SU-DHL-6 (cell line): ENCODE results near the gene TMEM252.

Source experiments
- H2AFZ ChIP-seq: fragments of 200-600 bp; sonication (generic); 2 replicates; pipeline ENCODE4 v1.6.1; 2014; ENCODE audit warnings: low read depth, mild to moderate bottlenecking, moderate library complexity, mixed read lengths, antibody characterized with exemption, low read length; ENCODE audit not compliant: severe bottlenecking
- H3F3A ChIP-seq: fragments of 200-600 bp; shearing (Covaris generic); 2 replicates; pipeline ENCODE4 v1.6.0; 2016; ENCODE audit warnings: antibody characterized with exemption, mild to moderate bottlenecking; ENCODE audit not compliant: insufficient read depth
- H3K27ac ChIP-seq: fragments of 200-600 bp; sonication (generic); 2 replicates; pipeline ENCODE4 v1.5.1; 2016; ENCODE audit warnings: low read depth, mild to moderate bottlenecking, low read length, moderate library complexity, mixed read lengths
- H3K27me3 ChIP-seq: fragments of 200-600 bp; sonication (generic), shearing (Covaris generic); 2 replicates; pipeline ENCODE4 v1.6.0; 2014; ENCODE audit warnings: mild to moderate bottlenecking, low read length
- H3K36me3 ChIP-seq: fragments of 200-600 bp; sonication (generic); 2 replicates; pipeline ENCODE4 v1.6.1; 2014; ENCODE audit warnings: mild to moderate bottlenecking, low read length, mixed read lengths
- H3K4me2 ChIP-seq: fragments of 300-600, 200-600 bp; shearing (Covaris generic), sonication (generic); 2 replicates; pipeline ENCODE4 v1.6.0; 2014; ENCODE audit warnings: low read length, low read depth, mild to moderate bottlenecking; ENCODE audit not compliant: poor library complexity, severe bottlenecking
- H3K4me3 ChIP-seq: fragments of 200-600 bp; sonication (generic); 2 replicates; pipeline ENCODE4 v1.5.1; 2014; ENCODE audit warnings: antibody characterized with exemption, low read length, mild to moderate bottlenecking, mixed read lengths; ENCODE audit not compliant: insufficient read depth, poor library complexity, severe bottlenecking
- H3K79me2 ChIP-seq: fragments of 200-600 bp; sonication (generic); 2 replicates; pipeline ENCODE4 v1.6.1; 2014; ENCODE audit warnings: mild to moderate bottlenecking, low read length, moderate library complexity; ENCODE audit not compliant: insufficient read depth
- H3K9ac ChIP-seq: fragments of 200-600 bp; sonication (generic); 2 replicates; pipeline ENCODE4 v1.7.0; 2014; ENCODE audit warnings: mild to moderate bottlenecking, low read length
- H3K9me2 ChIP-seq: fragments of 200-600 bp; sonication (generic); replicated peaks from 2 replicates; pipeline ENCODE4 v1.6.1; 2014; ENCODE audit warnings: low read length; ENCODE audit not compliant: insufficient read depth
- H3K9me3 ChIP-seq: fragments of 200-600 bp; sonication (generic); 2 replicates; pipeline ENCODE4 v1.6.1; 2014; ENCODE audit warnings: low read length, mixed read lengths; ENCODE audit not compliant: insufficient read depth
- H4K20me1 ChIP-seq: fragments of 200-600 bp; sonication (generic); 2 replicates; pipeline ENCODE4 v1.6.1; 2014; ENCODE audit warnings: low read depth, mild to moderate bottlenecking, antibody characterized with exemption, low read length, moderate library complexity, mixed read lengths
- EZH2phosphoT487 ChIP-seq: fragments of 200-600 bp; sonication (generic), shearing (Covaris generic); conservative IDR thresholded peaks from 2 replicates; pipeline ENCODE4 v1.6.1; 2018; ENCODE audit warnings: mild to moderate bottlenecking, antibody characterized with exemption, low read length, moderate library complexity, mixed read lengths
- TF ChIP-seq, protein P1 (sequence below): fragments of 200-600 bp; sonication (generic); IDR thresholded peaks from one replicate; pipeline ENCODE4 v1.5.1; 2017; ENCODE audit warnings: antibody characterized with exemption, mild to moderate bottlenecking, low read length, moderate library complexity; ENCODE audit not compliant: insufficient read depth, poor library complexity, severe bottlenecking

Gene TMEM252

DNA sequence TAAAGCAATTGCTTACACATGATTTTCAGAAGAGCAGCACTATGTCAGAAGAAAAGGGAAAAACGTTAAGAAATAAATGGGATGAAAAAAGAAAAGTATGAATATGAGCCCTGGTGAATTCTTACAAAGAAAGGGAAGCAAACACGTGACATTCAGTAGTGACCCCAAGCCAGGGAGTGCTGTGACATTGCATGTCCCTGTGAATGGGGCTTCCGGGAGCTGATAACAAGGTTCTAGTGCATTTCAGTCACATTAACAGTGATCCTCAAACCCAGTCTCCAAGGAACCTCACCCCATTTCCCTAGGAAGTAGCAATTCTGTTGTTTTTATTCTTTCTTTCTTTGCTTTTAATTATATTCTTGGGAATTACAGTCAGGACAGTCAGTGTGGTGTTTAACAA is 27.3 kb downstream of the TMEM252 start:
- TF ChIP-seq EZH2phosphoT487 = no peak
- TF ChIP-seq, protein P1, sequence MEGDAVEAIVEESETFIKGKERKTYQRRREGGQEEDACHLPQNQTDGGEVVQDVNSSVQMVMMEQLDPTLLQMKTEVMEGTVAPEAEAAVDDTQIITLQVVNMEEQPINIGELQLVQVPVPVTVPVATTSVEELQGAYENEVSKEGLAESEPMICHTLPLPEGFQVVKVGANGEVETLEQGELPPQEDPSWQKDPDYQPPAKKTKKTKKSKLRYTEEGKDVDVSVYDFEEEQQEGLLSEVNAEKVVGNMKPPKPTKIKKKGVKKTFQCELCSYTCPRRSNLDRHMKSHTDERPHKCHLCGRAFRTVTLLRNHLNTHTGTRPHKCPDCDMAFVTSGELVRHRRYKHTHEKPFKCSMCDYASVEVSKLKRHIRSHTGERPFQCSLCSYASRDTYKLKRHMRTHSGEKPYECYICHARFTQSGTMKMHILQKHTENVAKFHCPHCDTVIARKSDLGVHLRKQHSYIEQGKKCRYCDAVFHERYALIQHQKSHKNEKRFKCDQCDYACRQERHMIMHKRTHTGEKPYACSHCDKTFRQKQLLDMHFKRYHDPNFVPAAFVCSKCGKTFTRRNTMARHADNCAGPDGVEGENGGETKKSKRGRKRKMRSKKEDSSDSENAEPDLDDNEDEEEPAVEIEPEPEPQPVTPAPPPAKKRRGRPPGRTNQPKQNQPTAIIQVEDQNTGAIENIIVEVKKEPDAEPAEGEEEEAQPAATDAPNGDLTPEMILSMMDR = no peak
- H3K4me3 ChIP-seq = no peak overlapping the region
- H3K36me3 ChIP-seq = no peaks in the 10 kb centered on the region
- H3K27me3 ChIP-seq = no peaks in the 10 kb centered on the region
- H4K20me1 ChIP-seq = no peaks in the 10 kb centered on the region
- no peak overlapping the region for H3K27ac ChIP-seq
- no peak overlapping the region for H2AFZ ChIP-seq
- H3K9me2 ChIP-seq = no peaks in the 10 kb centered on the region
- no peak overlapping the region for H3K4me2 ChIP-seq
- H3F3A ChIP-seq = no peaks in the 10 kb centered on the region
- no peaks in the 10 kb centered on the region for H3K9me3 ChIP-seq
- H3K9ac ChIP-seq = no peak overlapping the region
- no peaks in the 10 kb centered on the region for H3K79me2 ChIP-seq

DNA sequence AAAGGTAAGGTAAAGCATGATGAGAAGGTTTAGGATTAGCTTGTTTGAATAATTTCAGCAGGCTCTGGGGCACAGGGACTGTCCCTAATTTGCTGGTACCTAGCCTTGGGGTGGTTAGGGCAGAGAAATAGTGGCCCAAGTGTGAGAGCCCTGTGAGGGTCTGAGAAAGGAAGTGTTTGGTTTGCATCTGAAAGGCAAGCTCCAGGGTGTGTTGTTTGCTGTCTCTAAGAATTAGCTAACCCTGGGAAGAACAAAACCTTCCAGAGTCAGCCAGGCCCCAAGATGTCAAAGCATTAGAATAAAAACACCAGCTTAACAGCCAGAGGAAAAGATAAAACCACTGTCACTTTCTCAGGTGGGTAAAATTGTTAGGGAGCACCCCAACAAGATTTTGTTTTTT is 31.0 kb downstream of the TMEM252 start:
- no peak for TF ChIP-seq EZH2phosphoT487
- TF ChIP-seq, protein P1 = no peak
- H3K36me3 ChIP-seq = no peaks in the 10 kb centered on the region
- no peak overlapping the region for H3K4me2 ChIP-seq
- H3K9ac ChIP-seq = no peak overlapping the region
- no peak overlapping the region for H2AFZ ChIP-seq
- no peaks in the 10 kb centered on the region for H3K27me3 ChIP-seq
- H3K27ac ChIP-seq = no peak overlapping the region
- H3K9me3 ChIP-seq = no peaks in the 10 kb centered on the region
- H3K9me2 ChIP-seq = no peaks in the 10 kb centered on the region
- no peaks in the 10 kb centered on the region for H3F3A ChIP-seq
- no peaks in the 10 kb centered on the region for H3K79me2 ChIP-seq
- no peak overlapping the region for H3K4me3 ChIP-seq
- H4K20me1 ChIP-seq = no peaks in the 10 kb centered on the region

DNA sequence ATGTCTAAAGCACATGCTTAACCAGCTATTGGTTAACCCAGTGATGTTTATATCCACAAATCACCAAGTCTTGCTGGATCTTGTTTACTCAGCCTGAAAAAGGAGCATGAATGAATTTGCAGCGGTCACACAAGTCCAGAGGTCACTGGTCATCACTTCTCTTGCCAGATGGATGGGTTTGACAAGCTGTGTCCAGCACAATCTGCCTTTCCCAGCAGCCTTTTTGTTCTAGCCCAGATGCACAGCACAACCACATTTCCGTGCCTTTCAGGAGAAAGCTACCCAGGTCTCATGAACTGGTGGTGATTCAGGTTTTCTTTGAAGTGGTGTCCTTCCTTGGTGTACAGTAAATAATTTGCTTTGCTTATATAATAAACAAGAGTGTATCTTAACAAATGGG is 32.1 kb downstream of the TMEM252 start:
- Histone ChIP-seq H3K79me2 (no peaks in the 10 kb centered on the region), H3K9me3 (no peaks in the 10 kb centered on the region), H3K9ac (no peak overlapping the region), H3K27ac (no peak overlapping the region), H3K27me3 (no peaks in the 10 kb centered on the region), H3K4me3 (no peak overlapping the region), H2AFZ (no peak overlapping the region), H3K4me2 (no peak overlapping the region), H4K20me1 (no peaks in the 10 kb centered on the region), H3F3A (no peaks in the 10 kb centered on the region), H3K9me2 (no peaks in the 10 kb centered on the region), H3K36me3 (no peaks in the 10 kb centered on the region)
- TF ChIP-seq, protein P1 = no peak
- no peak for TF ChIP-seq EZH2phosphoT487

DNA sequence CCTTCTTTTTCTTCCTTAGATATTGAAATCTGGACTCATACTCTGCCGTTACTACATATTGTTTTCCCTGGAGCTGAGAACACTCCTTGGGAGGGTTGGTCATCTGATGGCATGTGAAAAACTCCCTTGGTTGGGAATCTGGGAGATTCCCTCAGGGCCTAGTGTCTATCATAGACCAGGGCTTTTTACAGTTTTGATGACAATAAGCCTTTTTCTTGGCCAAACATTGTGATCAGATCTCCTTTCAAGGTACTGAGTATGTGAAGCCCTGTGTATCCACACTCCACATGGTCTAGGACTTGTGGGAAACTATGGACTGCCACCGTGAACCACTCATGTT is 32.9 kb downstream of the TMEM252 start:
- Histone ChIP-seq H3K9me2 (no peaks in the 10 kb centered on the region), H3K27me3 (no peaks in the 10 kb centered on the region), H3K27ac (no peak overlapping the region), H3K36me3 (no peaks in the 10 kb centered on the region), H3F3A (no peaks in the 10 kb centered on the region), H3K9me3 (no peaks in the 10 kb centered on the region), H3K79me2 (no peaks in the 10 kb centered on the region), H3K4me3 (no peak overlapping the region), H4K20me1 (no peaks in the 10 kb centered on the region), H2AFZ (no peak overlapping the region), H3K9ac (no peak overlapping the region), H3K4me2 (no peak overlapping the region)
- TF ChIP-seq, protein P1 = no peak
- TF ChIP-seq EZH2phosphoT487 = no peak
